Subcutaneous abdominal adipose tissue (tissue), 5 donors: ENCODE results near the gene MSANTD1.

Experiments used
- H3K27ac ChIP-seq: one replicate; pipeline ENCODE4 v1.7.0; 2013; ENCODE audit warnings: low read depth, mild to moderate bottlenecking, inconsistent platforms, low read length, moderate library complexity
- H3K27me3 ChIP-seq, 5 donors: one replicate each; pipeline ENCODE4 v1.7.0; 2013; ENCODE audit warnings: low read length in 5 of 5, inconsistent platforms in 1 of 5; ENCODE audit not compliant: control insufficient read depth in 5 of 5, insufficient read depth in 4 of 5
- H3K36me3 ChIP-seq, 5 donors: one replicate each; pipeline ENCODE4 v1.7.0; 2013; ENCODE audit warnings: low read length in 5 of 5; ENCODE audit not compliant: control insufficient read depth in 5 of 5, insufficient read depth in 5 of 5
- H3K4me1 ChIP-seq, 5 donors: one replicate each; pipeline ENCODE4 v1.7.0; 2013; ENCODE audit warnings: low read length in 5 of 5, mild to moderate bottlenecking in 3 of 5, moderate library complexity in 1 of 5; ENCODE audit not compliant: control insufficient read depth in 5 of 5, insufficient read depth in 5 of 5
- H3K4me3 ChIP-seq, 5 donors: one replicate each; pipeline ENCODE4 v1.7.0; 2013; ENCODE audit warnings: low read length in 5 of 5, low read depth in 1 of 5
- H3K9ac ChIP-seq, 5 donors: one replicate each; pipeline ENCODE4 v1.7.0; 2013; ENCODE audit warnings: low read length in 5 of 5, mild to moderate bottlenecking in 4 of 5, moderate library complexity in 3 of 5
- H3K9me3 ChIP-seq, 5 donors: one replicate each; pipeline ENCODE4 v1.7.0; 2013; ENCODE audit warnings: low read length in 5 of 5; ENCODE audit not compliant: control insufficient read depth in 5 of 5
- donor health status: healthy.
- donor health status: healthy.
- donor health status: healthy.
- donor health status: healthy.
- donor health status: healthy.

MSANTD1 gene

DNA sequence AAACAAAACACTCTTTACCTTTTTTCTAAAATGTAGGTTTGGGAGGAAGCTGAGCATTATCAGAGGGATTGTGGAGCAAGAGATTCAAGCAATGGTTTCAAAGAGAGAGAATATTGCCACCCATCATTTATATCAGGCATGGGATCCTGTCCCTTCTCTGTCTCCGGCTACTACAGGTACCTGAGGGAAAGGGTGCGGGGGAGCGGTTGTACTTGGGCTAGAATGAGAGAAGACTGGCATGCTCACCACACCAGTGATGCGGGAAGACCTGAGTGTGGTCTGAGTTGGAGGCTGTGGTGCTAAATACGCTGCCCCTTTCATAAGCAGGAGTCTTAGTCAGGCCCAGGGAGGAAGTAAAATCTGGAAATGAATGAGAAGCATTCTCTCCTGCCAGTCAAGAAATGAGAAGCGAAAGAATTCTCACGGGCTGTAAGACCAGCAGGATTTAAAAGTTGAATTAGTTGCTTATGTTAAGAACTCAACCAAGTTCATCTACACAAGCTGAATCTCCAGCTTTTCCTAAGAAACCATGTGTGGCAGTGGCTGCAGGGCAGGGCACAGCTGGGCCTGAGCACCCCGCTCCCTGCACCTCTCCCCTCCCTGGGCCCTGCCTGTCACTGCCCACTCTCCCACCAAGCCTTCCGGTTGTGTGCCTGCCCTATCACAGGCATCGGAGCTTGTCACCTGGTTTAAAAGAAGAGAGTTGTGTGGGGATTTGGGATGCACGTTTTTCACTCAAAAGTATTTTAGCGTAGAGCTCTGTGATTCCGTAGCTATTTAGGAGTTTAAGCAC lies 24.8 kb upstream of the MSANTD1 start:
- Histone ChIP-seq H3K36me3 (peaks cover 3 to 97% (median 85%) of the 10 kb centered on the region in 5 donors), H3K4me3 (no peak overlapping the region)

DNA sequence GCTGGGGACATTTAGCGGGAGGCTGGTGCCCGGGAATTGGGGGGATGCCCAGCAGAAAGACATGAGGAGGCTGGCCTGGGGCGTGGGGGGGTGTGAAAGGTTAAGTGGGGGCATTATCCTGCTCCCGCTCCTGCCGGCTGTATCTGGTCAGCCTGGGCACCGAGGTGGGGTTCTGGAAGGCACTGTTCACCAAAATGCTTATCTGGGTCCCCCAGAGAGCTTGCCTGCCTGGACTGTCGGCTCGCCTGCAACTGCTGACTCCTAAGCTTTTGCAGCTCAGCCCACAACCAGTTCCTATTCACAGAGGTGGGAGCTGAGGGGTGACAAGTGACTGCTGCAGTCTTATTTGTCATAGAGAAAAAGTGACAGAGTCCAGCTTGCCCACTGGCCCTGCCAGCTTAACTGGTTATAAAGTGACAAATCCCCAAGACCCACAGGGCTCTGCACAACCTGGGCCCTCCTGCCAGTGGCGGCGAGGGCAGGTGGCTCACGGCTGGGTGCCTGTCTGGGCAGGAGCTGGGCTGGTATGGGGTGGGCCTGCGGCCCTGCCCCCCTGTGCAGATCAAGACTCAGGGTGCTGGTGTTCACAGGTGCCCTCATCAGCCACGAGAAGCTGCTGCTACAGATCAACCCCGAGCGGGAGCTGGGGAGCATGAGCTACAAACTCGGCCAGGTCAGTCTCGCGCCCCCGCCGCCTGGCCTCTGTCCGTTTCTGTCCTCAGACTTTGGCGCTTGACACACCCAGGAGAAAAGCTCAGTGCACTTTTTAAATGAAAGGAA lies 23.7 kb upstream of the MSANTD1 start:
- Histone ChIP-seq H3K9ac (no peak overlapping the region), H3K27ac (no peak overlapping the region), H3K36me3 (peaks cover 2 to 97% (median 88%) of the 10 kb centered on the region in 5 donors), H3K4me3 (no peak overlapping the region), H3K4me1 (peaks cover 0 to 10% (median 4%) of the 10 kb centered on the region in 5 donors), H3K27me3 (no peaks in the 10 kb centered on the region), H3K9me3 (no peaks in the 10 kb centered on the region)

More for the DNA sequence above, 24.8 kb upstream of the MSANTD1 start:
- H3K4me1 ChIP-seq = peaks cover 0 to 21% (median 5%) of the 10 kb centered on the region in 5 donors
- H3K27ac ChIP-seq = no peak overlapping the region
- no peak overlapping the region for H3K9ac ChIP-seq
- H3K9me3 ChIP-seq = no peaks in the 10 kb centered on the region
- H3K27me3 ChIP-seq = no peaks in the 10 kb centered on the region

DNA sequence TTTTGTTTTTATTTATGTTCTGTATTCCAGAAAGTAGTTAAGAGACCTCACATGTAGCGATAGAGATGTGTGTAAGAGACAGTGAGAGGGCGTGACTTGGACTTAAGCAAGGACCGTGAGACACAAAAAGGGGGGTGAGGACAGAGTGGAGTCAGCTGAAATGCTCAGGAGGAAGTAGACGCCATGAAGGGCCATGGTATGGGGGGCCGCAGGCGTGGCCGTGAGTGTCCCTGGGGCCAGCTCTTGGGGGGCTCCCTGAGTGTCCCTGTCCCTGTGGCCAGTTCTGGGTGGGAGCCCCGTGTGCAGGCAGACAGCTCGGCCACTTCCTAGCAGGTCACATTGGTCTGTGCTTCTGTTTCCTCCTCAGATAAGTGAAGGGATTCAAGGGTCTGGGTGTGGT lies 23.0 kb upstream of the MSANTD1 start:
- no peaks in the 10 kb centered on the region for H3K9me3 ChIP-seq
- no peak overlapping the region for H3K27ac ChIP-seq
- no peaks in the 10 kb centered on the region for H3K27me3 ChIP-seq
- H3K4me1 ChIP-seq = peaks cover 0 to 5% (median 3%) of the 10 kb centered on the region in 5 donors
- no peak overlapping the region for H3K9ac ChIP-seq
- H3K4me3 ChIP-seq = no peak overlapping the region
- H3K36me3 ChIP-seq = peaks cover 0 to 97% (median 88%) of the 10 kb centered on the region in 5 donors

DNA sequence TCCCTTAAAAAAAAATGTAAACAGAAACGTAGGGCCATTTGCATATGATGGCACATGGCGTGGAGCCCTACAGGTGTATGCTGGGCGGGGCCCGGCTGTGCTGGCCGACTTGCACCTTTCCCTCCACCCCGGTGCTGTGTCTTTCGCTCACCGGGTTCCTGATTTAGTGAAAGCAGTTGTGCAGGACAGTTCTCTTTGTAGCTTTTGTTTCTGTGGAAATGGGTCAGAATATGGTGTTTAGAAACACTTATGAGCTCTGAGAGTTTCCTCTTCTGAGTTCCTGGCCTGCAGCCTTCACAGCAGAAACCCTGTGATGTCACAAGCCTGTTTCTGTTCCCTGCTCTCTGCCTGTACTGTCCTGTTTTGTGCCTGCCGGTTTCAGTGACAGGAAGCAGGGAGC lies 22.5 kb upstream of the MSANTD1 start:
- no peak overlapping the region for H3K9ac ChIP-seq
- H3K27ac ChIP-seq = no peak overlapping the region

DNA sequence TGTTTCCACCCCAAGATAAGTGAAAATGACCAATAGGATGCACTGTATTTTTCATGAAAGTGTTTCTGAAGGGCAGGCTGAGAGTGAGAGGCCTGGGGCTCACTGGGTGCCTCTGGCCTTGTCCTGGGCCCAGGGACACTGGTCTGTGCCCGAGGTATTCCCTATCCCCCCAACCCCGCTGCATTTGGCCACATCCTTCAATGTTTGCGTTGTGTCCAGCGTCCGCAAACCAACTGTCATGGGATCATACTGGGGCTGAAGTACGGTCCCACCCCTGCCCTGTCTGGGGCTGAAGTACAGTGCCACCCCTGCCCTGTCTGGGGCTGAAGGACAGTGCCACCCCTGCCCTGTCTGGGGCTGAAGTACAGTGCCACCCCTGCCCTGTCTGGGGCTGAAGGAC lies 22.0 kb upstream of the MSANTD1 start:
- no peaks in the 10 kb centered on the region for H3K27me3 ChIP-seq
- peaks cover 0 to 97% (median 88%) of the 10 kb centered on the region in 5 donors for H3K36me3 ChIP-seq
- H3K27ac ChIP-seq = no peak overlapping the region
- peaks cover 0 to 2% (median 1%) of the 10 kb centered on the region in 5 donors for H3K4me1 ChIP-seq
- no peak overlapping the region for H3K9ac ChIP-seq
- no peak overlapping the region for H3K4me3 ChIP-seq
- H3K9me3 ChIP-seq = no peaks in the 10 kb centered on the region

More for the DNA sequence above, 22.5 kb upstream of the MSANTD1 start:
- H3K9me3 ChIP-seq = no peaks in the 10 kb centered on the region
- H3K27me3 ChIP-seq = no peaks in the 10 kb centered on the region
- peaks cover 0 to 97% (median 88%) of the 10 kb centered on the region in 5 donors for H3K36me3 ChIP-seq
- H3K4me1 ChIP-seq = peaks cover 0 to 5% (median 2%) of the 10 kb centered on the region in 5 donors
- H3K4me3 ChIP-seq = no peak overlapping the region

DNA sequence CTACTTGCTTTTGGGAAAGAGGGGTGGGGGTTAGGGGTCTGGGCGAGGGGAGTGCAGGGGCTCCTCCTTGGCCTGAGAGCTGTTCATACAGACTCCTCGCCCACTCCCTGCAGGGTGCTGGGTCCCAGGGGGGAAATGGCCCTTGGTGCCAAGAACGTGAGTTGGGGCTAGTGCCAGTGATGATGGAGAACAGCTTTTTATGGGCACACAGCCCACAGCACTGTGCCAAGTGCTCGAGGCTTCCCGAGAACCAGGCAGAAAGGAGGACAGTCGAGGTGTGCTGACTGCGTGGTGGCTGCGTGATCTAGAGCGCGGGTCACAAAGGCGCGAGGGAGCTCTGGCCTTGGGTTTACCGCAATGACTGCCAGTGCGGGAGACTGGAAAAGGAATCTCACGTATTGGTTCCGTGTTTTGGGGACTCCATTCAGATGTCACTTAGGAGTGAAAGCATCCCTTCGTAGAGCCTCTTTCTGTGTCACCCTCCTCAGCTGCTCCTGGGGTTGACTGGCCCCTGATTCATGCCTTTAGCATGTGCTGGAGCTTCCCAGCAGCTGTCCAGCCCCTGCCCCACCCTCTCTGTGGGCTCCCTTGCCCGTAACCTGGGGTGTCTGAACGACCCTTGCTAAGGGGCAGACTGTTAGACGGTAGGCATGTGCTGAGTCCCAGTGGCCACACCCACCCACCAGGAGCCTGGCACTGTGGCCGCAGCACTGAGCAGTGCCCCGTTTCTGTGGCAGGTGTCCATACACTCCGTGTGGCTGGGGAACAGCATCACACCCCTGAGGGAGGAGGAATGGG lies 20.9 kb upstream of the MSANTD1 start:
- Histone ChIP-seq H3K4me3 (no peak overlapping the region), H3K36me3 (peaks cover 0 to 97% (median 91%) of the 10 kb centered on the region in 5 donors), H3K4me1 (peaks cover 0 to 2% (median 0%) of the 10 kb centered on the region in 5 donors), H3K27me3 (no peaks in the 10 kb centered on the region), H3K9me3 (no peaks in the 10 kb centered on the region), H3K27ac (no peak overlapping the region), H3K9ac (no peak overlapping the region)

DNA sequence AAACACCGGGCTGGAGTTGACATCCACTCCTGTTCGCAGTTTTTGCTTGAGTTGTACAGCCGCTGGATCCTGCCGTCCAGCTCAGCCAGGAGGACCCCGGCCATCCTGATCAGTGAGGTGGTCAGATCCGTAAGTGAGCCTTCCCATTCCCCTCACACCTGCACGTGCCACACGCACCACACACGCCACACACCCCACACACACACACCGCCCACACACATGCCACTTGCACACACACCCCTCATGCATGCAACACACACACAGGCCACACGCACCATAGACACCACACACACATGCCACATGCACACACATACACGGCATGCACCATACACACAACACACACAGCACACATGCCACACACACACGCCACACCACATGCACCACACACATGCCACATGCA lies 20.1 kb upstream of the MSANTD1 start:
- no peak overlapping the region for H3K9ac ChIP-seq
- H3K4me3 ChIP-seq = no peak overlapping the region

DNA sequence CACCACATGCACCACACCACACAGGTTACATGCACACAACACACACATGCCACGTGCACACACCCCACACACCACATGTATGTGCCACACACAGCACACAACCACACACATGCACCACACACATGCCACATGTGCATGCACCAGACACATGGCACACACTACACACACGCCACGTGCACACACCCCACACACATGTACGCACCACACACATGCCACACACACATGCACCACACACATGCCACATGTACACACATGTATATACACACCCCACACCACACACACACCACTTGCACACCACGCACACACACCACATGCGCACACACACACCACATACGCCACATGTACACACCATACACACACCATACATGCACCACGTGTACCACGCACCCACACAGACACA lies 19.6 kb upstream of the MSANTD1 start:
- no peak overlapping the region for H3K4me3 ChIP-seq
- H3K9ac ChIP-seq = no peak overlapping the region
- H3K9me3 ChIP-seq = no peaks in the 10 kb centered on the region
- peaks cover 0 to 97% (median 91%) of the 10 kb centered on the region in 5 donors for H3K36me3 ChIP-seq
- no peaks in the 10 kb centered on the region for H3K27me3 ChIP-seq
- peaks cover 0 to 2% (median 0%) of the 10 kb centered on the region in 5 donors for H3K4me1 ChIP-seq
- H3K27ac ChIP-seq = no peak overlapping the region

More for the DNA sequence above, 20.1 kb upstream of the MSANTD1 start:
- H3K27me3 ChIP-seq = no peaks in the 10 kb centered on the region
- no peak overlapping the region for H3K27ac ChIP-seq
- H3K9me3 ChIP-seq = no peaks in the 10 kb centered on the region
- peaks cover 0 to 2% (median 0%) of the 10 kb centered on the region in 5 donors for H3K4me1 ChIP-seq
- H3K36me3 ChIP-seq = peaks cover 0 to 97% (median 91%) of the 10 kb centered on the region in 5 donors

DNA sequence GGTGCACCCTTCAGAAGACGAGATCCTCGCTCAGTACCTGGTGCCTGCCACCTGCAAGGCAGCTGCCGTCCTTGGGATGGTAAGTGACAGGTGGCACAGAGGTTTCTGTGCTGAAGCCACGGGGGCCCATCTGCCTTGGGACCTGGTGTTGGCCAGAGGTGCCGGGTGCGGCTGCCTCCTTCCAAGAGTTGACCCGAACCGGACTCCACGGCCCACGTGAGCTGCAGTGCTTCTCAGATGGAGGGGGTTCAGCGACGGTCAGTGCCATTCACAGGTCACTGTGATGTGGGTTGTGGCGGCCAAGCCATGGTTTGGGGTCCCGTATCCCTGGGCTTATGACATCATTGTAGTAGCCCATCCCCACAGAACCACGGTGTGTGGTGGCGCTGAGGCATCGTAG lies 19.0 kb upstream of the MSANTD1 start:
- Histone ChIP-seq H3K27ac (no peak overlapping the region), H3K27me3 (no peaks in the 10 kb centered on the region), H3K36me3 (peaks cover 0 to 97% (median 91%) of the 10 kb centered on the region in 5 donors), H3K4me3 (no peak overlapping the region), H3K4me1 (peaks cover 0 to 2% (median 0%) of the 10 kb centered on the region in 5 donors), H3K9ac (no peak overlapping the region), H3K9me3 (no peaks in the 10 kb centered on the region)
